DND-41 (cell line): ENCODE data around the gene BEND5.

Source experiments
- ATAC-seq: fragments of 200-7000 bp; cut with Tn5 transposase; 3 replicates; pipeline ENCODE4 v1.9.1; 2021; ENCODE audit warnings: low read depth; ENCODE audit not compliant: insufficient read depth
- DNase-seq: peaks from one replicate; pipeline ENCODE4 v3.0.0-alpha.2; 2020
- H2AFZ ChIP-seq: 2 replicates; pipeline ENCODE4 v1.6.0; 2012; ENCODE audit warnings: low read depth, low read length
- H3K27ac ChIP-seq: 2 replicates; pipeline ENCODE4 v1.5.1; 2012; ENCODE audit warnings: low read length, inconsistent platforms
- H3K27me3 ChIP-seq: fragments of 200-600 bp; sonication (generic); 2 replicates; pipeline ENCODE4 v1.6.0; 2012; ENCODE audit warnings: low read length, mild to moderate bottlenecking, inconsistent platforms; ENCODE audit not compliant: insufficient read depth, poor library complexity
- H3K36me3 ChIP-seq: 2 replicates; pipeline ENCODE4 v1.5.1; 2012; ENCODE audit warnings: low read length, inconsistent platforms; ENCODE audit not compliant: insufficient read depth
- H3K4me1 ChIP-seq: 2 replicates; pipeline ENCODE4 v1.5.1; 2012; ENCODE audit warnings: mild to moderate bottlenecking, low read length; ENCODE audit not compliant: insufficient read depth
- H3K4me2 ChIP-seq: 2 replicates; pipeline ENCODE4 v1.6.0; 2012; ENCODE audit warnings: mild to moderate bottlenecking, moderate library complexity, low read length, inconsistent platforms; ENCODE audit not compliant: insufficient read depth
- H3K4me3 ChIP-seq, 2 experiments: fragments of 200-600 bp in 1 of 2; shearing (Covaris generic) in 1 of 2; 2 replicates each; pipeline ENCODE4 v1.5.1; 2012 to 2016; ENCODE audit warnings: inconsistent platforms in 2 of 2, low read length in 2 of 2, mild to moderate bottlenecking in 2 of 2, low read depth in 1 of 2, moderate library complexity in 1 of 2
- H3K79me2 ChIP-seq: 2 replicates; pipeline ENCODE4 v1.6.0; 2012; ENCODE audit warnings: low read length, inconsistent platforms; ENCODE audit not compliant: insufficient read depth
- H3K9ac ChIP-seq: 2 replicates; pipeline ENCODE4 v1.6.0; 2012; ENCODE audit warnings: low read depth, mild to moderate bottlenecking, inconsistent platforms, low read length, moderate library complexity
- H3K9me3 ChIP-seq: 2 replicates; pipeline ENCODE4 v1.5.1; 2012; ENCODE audit warnings: low read length, moderate library complexity, mild to moderate bottlenecking, inconsistent platforms; ENCODE audit not compliant: insufficient read depth, severe bottlenecking
- H4K20me1 ChIP-seq: 2 replicates; pipeline ENCODE4 v1.6.0; 2012; ENCODE audit warnings: low read length; ENCODE audit not compliant: insufficient read depth
- EZH2 ChIP-seq: IDR thresholded peaks from 3 replicates; pipeline ENCODE4 v1.6.1; 2012; ENCODE audit warnings: borderline replicate concordance, low read depth, mild to moderate bottlenecking, moderate library complexity, low read length, inconsistent platforms; ENCODE audit not compliant: severe bottlenecking
- TF ChIP-seq, protein P1 (sequence below): IDR thresholded peaks from 2 replicates; pipeline ENCODE4 v1.5.1; 2012; ENCODE audit warnings: borderline replicate concordance, low read length, moderate library complexity, mild to moderate bottlenecking; ENCODE audit not compliant: poor library complexity, severe bottlenecking; ENCODE audit errors: extremely low read depth

The BEND5 gene

DNA sequence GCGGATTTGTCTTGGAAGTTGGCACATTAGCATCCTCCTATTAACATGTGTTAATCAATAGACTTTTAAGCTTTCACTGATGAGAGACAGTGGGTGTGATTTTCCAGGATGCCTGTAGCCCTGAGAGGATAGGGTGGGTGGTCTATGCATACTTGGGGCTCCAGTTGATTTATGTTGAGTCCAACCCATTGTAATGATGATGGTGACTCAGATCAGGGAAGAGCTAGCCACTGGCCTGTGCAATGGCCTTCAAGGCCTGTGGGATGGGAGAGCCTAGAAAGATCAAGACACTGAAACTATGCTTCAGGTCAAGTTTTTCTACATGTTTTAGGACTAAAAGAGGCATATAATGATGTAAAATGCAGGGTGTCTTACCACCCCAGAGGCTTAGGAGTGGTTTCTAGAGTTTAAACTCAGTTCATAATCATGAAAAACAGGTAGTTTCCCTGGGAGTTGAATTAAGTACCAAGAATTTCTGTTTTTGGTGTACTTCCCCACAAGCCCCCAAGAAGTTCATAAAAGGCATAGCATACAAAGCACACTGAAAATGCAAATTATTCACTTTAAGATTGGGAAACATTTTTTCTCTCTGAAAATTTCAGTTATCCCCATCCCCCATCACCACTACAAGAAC, 19.9 kb downstream of the BEND5 start:
- peaks cover 14% of the 10 kb centered on the region for H4K20me1 ChIP-seq
- H3K27ac ChIP-seq: no peak overlapping the region
- TF ChIP-seq, protein P1, sequence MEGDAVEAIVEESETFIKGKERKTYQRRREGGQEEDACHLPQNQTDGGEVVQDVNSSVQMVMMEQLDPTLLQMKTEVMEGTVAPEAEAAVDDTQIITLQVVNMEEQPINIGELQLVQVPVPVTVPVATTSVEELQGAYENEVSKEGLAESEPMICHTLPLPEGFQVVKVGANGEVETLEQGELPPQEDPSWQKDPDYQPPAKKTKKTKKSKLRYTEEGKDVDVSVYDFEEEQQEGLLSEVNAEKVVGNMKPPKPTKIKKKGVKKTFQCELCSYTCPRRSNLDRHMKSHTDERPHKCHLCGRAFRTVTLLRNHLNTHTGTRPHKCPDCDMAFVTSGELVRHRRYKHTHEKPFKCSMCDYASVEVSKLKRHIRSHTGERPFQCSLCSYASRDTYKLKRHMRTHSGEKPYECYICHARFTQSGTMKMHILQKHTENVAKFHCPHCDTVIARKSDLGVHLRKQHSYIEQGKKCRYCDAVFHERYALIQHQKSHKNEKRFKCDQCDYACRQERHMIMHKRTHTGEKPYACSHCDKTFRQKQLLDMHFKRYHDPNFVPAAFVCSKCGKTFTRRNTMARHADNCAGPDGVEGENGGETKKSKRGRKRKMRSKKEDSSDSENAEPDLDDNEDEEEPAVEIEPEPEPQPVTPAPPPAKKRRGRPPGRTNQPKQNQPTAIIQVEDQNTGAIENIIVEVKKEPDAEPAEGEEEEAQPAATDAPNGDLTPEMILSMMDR: no peak
- TF ChIP-seq EZH2: no peak
- no peaks in the 10 kb centered on the region for H3K27me3 ChIP-seq
- no peak overlapping the region for H3K4me3 ChIP-seq
- no peak overlapping the region for H2AFZ ChIP-seq
- peaks cover 96% of the 10 kb centered on the region for H3K36me3 ChIP-seq
- H3K9me3 ChIP-seq: no peaks in the 10 kb centered on the region
- H3K4me2 ChIP-seq: no peak overlapping the region
- H3K79me2 ChIP-seq: peaks cover 3% of the 10 kb centered on the region
- H3K9ac ChIP-seq: no peak overlapping the region
- no peak for ATAC-seq
- no peaks in the 10 kb centered on the region for H3K4me1 ChIP-seq
- DNase-seq: no peak

DNA sequence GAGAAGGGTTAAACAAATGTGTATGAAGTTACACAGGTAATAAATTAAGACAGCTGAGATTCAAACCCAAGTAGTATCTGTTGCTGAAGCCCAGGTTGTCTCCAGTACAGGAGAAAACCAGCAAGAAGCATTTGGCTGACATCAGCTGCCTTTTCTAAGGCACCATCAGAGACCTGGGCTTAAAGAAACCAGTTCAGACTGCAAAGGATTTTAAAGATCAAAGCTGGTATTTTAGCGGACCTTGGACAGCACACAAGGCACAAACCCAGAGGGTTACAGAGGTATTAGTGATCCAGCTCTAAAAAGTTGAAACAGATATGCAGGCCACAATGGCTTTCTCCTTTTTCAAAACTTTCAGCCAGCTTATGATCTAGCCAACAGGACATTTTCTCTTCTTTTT, 23.4 kb downstream of the BEND5 start:
- H2AFZ ChIP-seq: no peak overlapping the region
- H3K79me2 ChIP-seq: no peaks in the 10 kb centered on the region
- no peaks in the 10 kb centered on the region for H3K4me1 ChIP-seq
- no peak overlapping the region for H3K9ac ChIP-seq
- no peak overlapping the region for H3K27ac ChIP-seq
- no peaks in the 10 kb centered on the region for H3K9me3 ChIP-seq
- no peak overlapping the region for H3K4me2 ChIP-seq
- DNase-seq: no peak
- TF ChIP-seq, protein P1: no peak
- TF ChIP-seq EZH2: no peak
- peaks cover 12% of the 10 kb centered on the region; the same call in 1 of the 2 replicates for H4K20me1 ChIP-seq
- ATAC-seq: no peak
- H3K36me3 ChIP-seq: peaks cover 94% of the 10 kb centered on the region
- H3K27me3 ChIP-seq: no peaks in the 10 kb centered on the region
- H3K4me3 ChIP-seq: no peak overlapping the region

DNA sequence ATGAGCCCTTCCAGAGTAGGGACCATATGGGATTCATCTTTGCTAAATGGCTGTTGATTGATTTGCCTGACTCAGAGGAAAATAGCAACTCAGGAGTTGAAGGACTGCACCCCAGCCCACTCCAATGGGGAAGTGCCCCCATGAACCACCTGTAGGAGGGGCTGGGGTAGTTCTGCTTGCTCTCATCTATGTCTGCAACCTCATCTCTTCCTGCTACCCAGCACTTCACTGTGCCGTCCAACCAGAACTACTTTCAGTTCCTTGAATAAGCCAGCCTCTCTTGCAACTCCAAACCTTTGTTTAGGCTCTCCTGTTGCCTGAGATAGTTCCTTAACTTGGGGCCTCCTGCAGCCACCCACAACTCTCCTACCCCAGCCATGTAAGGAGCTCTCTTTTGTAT, 26.6 kb downstream of the BEND5 start:
- no peaks in the 10 kb centered on the region for H3K9me3 ChIP-seq
- H3K27me3 ChIP-seq: no peaks in the 10 kb centered on the region
- no peak overlapping the region for H2AFZ ChIP-seq
- no peak overlapping the region for H3K4me2 ChIP-seq
- no peak for DNase-seq
- H3K4me1 ChIP-seq: no peaks in the 10 kb centered on the region
- H3K27ac ChIP-seq: no peak overlapping the region
- TF ChIP-seq EZH2: no peak
- TF ChIP-seq, protein P1: no peak
- no peak overlapping the region for H3K4me3 ChIP-seq
- H3K9ac ChIP-seq: no peak overlapping the region
- ATAC-seq: no peak
- H4K20me1 ChIP-seq: peaks cover 6% of the 10 kb centered on the region; the same call in 1 of the 2 replicates
- H3K36me3 ChIP-seq: peaks cover 84% of the 10 kb centered on the region
- H3K79me2 ChIP-seq: no peaks in the 10 kb centered on the region

DNA sequence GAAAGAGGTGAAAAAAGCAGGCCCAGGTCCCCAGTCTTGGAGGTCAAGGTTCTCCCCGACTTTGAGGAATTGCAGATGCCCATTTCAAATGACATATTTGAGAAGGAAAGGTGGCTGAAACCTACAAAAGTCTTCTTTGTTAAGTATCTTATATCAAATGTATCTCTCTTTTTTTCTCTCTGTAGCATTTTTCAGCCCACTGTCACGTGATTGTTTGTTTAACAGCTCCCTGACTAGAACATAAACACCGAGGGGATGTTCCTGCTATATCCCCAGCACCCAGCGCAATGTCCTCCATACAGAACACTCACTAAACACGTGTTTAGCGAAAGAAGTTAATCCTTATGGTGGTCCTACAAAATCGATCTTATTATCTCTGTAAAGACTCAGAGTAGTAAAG, 27.6 kb downstream of the BEND5 start:
- no peak overlapping the region for H3K9ac ChIP-seq
- H3K4me3 ChIP-seq: no peak overlapping the region
- H2AFZ ChIP-seq: no peak overlapping the region
- no peaks in the 10 kb centered on the region for H3K4me1 ChIP-seq
- H3K79me2 ChIP-seq: no peaks in the 10 kb centered on the region
- peaks cover 83% of the 10 kb centered on the region for H3K36me3 ChIP-seq
- H3K9me3 ChIP-seq: no peaks in the 10 kb centered on the region
- DNase-seq (no peak), ATAC-seq (no peak)
- no peak for TF ChIP-seq EZH2
- TF ChIP-seq, protein P1: no peak
- no peak overlapping the region for H3K4me2 ChIP-seq
- H4K20me1 ChIP-seq: peaks cover 9% of the 10 kb centered on the region; the same call in 1 of the 2 replicates
- no peaks in the 10 kb centered on the region for H3K27me3 ChIP-seq
- no peak overlapping the region for H3K27ac ChIP-seq
